PFSK-1 (cell line): Measurements from ENCODE around the gene IRF2.

Source experiments
- FOXP2 ChIP-seq: optimal IDR thresholded peaks from 2 replicates; pipeline ENCODE3; 2011; ENCODE audit warnings: borderline replicate concordance, control low read depth, inconsistent platforms; ENCODE audit not compliant: insufficient read depth; ENCODE audit errors: extremely low read length, extremely low read depth
- POLR2AphosphoS5 ChIP-seq: IDR thresholded peaks from 2 replicates; pipeline ENCODE4 v1.6.1; 2012; ENCODE audit warnings: low read depth, mild to moderate bottlenecking, control low read depth, low read length, moderate library complexity
- SIN3A ChIP-seq: IDR thresholded peaks from 2 replicates; pipeline ENCODE4 v1.6.1; 2012; ENCODE audit warnings: mild to moderate bottlenecking, low read length, moderate library complexity, borderline replicate concordance; ENCODE audit not compliant: insufficient read depth
- TAF1 ChIP-seq: IDR thresholded peaks from 2 replicates; pipeline ENCODE4 v1.6.1; 2012; ENCODE audit warnings: low read length, control low read depth, borderline replicate concordance; ENCODE audit not compliant: insufficient read depth
- TF ChIP-seq, protein P1 (sequence below), 2 experiments: IDR thresholded peaks; 2 replicates each; pipeline versions ENCODE4 v1.6.1 to v1.8.0; 2011 to 2012; ENCODE audit warnings: low read depth in 2 of 2, low read length in 2 of 2, control low read depth in 1 of 2, inconsistent platforms in 1 of 2, mild to moderate bottlenecking in 1 of 2, moderate library complexity in 1 of 2; ENCODE audit not compliant: insufficient read depth in 1 of 2

Gene IRF2

GRCh38 chr4:184389978-184390900 lies 84.1 kb downstream of the IRF2 start:
- no peak for TF ChIP-seq POLR2AphosphoS5
- no peak for TF ChIP-seq FOXP2
- no peak for TF ChIP-seq SIN3A
- TF ChIP-seq TAF1 = no peak
- TF ChIP-seq, protein P1, sequence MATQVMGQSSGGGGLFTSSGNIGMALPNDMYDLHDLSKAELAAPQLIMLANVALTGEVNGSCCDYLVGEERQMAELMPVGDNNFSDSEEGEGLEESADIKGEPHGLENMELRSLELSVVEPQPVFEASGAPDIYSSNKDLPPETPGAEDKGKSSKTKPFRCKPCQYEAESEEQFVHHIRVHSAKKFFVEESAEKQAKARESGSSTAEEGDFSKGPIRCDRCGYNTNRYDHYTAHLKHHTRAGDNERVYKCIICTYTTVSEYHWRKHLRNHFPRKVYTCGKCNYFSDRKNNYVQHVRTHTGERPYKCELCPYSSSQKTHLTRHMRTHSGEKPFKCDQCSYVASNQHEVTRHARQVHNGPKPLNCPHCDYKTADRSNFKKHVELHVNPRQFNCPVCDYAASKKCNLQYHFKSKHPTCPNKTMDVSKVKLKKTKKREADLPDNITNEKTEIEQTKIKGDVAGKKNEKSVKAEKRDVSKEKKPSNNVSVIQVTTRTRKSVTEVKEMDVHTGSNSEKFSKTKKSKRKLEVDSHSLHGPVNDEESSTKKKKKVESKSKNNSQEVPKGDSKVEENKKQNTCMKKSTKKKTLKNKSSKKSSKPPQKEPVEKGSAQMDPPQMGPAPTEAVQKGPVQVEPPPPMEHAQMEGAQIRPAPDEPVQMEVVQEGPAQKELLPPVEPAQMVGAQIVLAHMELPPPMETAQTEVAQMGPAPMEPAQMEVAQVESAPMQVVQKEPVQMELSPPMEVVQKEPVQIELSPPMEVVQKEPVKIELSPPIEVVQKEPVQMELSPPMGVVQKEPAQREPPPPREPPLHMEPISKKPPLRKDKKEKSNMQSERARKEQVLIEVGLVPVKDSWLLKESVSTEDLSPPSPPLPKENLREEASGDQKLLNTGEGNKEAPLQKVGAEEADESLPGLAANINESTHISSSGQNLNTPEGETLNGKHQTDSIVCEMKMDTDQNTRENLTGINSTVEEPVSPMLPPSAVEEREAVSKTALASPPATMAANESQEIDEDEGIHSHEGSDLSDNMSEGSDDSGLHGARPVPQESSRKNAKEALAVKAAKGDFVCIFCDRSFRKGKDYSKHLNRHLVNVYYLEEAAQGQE (IDR thresholded peaks at IDR 0.05; ENCODE audit: insufficient read depth in 1 of 2, low read depth in 2 of 2, low read length in 2 of 2) = no peak

DNA sequence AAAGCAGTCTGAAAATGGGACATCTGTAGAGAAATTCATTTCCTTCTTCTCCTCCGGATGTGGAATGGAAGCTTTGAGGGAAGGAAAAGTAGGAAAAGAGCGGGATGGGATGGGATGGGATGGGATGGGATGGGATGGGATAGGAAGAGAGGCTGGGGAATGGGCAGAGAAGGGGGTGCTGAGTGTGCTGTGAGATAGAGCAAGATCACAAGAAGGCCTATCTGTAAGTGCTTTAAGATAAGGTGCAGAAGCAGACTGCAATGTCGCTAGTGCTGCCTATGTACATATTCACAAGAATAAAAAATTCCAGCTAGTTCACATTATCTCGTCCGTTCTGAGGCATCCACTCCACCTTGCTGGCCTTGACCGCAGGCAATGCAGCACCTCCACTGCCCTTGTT lies 86.2 kb downstream of the IRF2 start:
- TF ChIP-seq, protein P1 (IDR thresholded peaks at IDR 0.05; ENCODE audit: insufficient read depth in 1 of 2, low read depth in 2 of 2, low read length in 2 of 2) = no peak
- TF ChIP-seq FOXP2 (no peak), TAF1 (no peak), POLR2AphosphoS5 (no peak), SIN3A (no peak)

- TF ChIP-seq SIN3A = no peak
- TF ChIP-seq, protein P1 (IDR thresholded peaks at IDR 0.05; ENCODE audit: insufficient read depth in 1 of 2, low read depth in 2 of 2, low read length in 2 of 2) = no peak
- TF ChIP-seq FOXP2 = no peak
These were observed 87.0 kb downstream of the IRF2 start for GRCh38 chr4:184387351-184387750.

DNA sequence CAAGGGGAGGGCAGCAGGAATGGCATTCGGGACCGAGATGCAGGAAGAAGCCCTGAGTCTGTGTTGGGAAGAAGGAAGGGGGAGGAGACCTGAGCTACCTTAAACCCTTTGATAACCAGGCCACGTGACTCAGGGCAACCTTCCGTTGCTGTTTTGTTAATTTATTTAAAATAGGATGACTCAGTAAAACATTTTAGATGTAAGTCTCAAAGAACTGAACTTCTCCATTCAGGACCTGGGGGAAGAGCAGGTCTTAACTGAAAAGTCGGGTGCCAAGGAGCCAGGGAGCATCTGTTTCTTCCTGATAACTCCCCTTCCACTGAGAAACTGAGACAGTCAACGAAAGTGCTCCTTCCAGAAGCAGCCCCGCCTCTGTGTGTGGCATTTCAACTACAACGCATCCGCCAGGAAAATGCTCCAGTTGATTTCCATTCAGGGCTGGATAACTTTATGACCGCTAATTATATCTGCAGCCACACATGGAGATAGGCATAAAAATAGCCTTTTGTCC lies 88.0 kb downstream of the IRF2 start:
- TF ChIP-seq SIN3A (no peak), TAF1 (no peak), POLR2AphosphoS5 (no peak)
- TF ChIP-seq, protein P1 (IDR thresholded peaks at IDR 0.05; ENCODE audit: insufficient read depth in 1 of 2, low read depth in 2 of 2, low read length in 2 of 2) = no peak
